Subcutaneous adipose tissue (tissue), 4 donors: Measurements from ENCODE around the gene CFI. TPM values are rescaled to one million over a fixed set of nuclear protein-coding genes. Genes with fewer than 3 reads are reported as not detected.

Source experiments
- CTCF ChIP-seq: fragments of 450-650 bp; IDR thresholded peaks from one replicate; pipeline ENCODE4 v1.5.1; 2016; ENCODE audit warnings: low read depth, mild to moderate bottlenecking, control low read depth, antibody characterized with exemption, moderate library complexity
- total RNA-seq, 4 donors: library from RNA; depleted of rRNA; stranded (reverse); fragments of >200 nt; gene quantifications; one replicate each; pipeline ENCODE4 v1.1.0, GENCODE V29; 2016

The CFI gene
- total RNA-seq, 4 donors from 2014 or later: 13.4 to 37.7 (median 20.9) TPM

GRCh38 chr4:109815151-109816081 is 13.6 kb upstream of the CFI start, which contains the start of gene GAR1:
GAR1 (plus strand) TSS chr4:109815762; CDS start chr4:109816165, 403 bp downstream.
- no peak for TF ChIP-seq CTCF

GRCh38 chr4:109811707-109812106 is 9.9 kb upstream of the CFI start:
- TF ChIP-seq CTCF: no peak

GRCh38 chr4:109810552-109811387 is 9.0 kb upstream of the CFI start:
- TF ChIP-seq CTCF: no peak

DNA sequence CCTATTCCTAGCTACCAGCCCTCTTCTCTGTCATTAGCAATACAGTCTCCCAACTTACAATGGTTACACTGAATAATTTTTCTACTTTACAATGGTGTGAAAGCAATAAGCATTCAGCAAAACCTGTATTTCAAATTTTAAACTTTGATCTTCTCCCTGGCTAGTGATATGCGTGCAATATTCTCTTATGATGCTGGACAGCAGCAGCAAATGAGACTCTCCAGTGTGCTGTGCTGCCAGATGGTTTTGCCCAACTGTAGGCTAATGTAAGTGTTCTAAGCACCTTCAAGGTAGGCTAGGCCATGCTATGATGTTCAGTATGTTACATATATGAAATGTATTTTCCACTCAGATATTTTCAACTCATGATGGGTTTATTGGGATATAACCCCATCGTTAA is 7.9 kb upstream of the CFI start:
- no peak for TF ChIP-seq CTCF

GRCh38 chr4:109803924-109804571 is 2.2 kb upstream of the CFI start:
- no peak for TF ChIP-seq CTCF

GRCh38 chr4:109801099-109801789 is 555 bp downstream of the CFI start:
- no peak for TF ChIP-seq CTCF
